Skin epidermis (tissue), 12 donors: ENCODE results near the gene SFTA2.
"Not testable (repeated sequence)": the region's sequence is repeated elsewhere in the genome, so short reads cannot be mapped to it uniquely, and the experiment has no call there.

Experiments
- H3K27ac ChIP-seq, 21 experiments: fragments of 200-600 bp; sonication (generic) in 11 of 21; one replicate each; pipeline ENCODE4 v1.5.0; 2020; ENCODE audit warnings: mild to moderate bottlenecking in 3 of 21, inconsistent platforms in 2 of 21, moderate library complexity in 2 of 21
- H3K4me3 ChIP-seq, 7 experiments: fragments of 200-600 bp; sonication (generic) in 2 of 7; one replicate each; pipeline ENCODE4 v1.5.0; 2020; ENCODE audit warnings: inconsistent platforms in 2 of 7, mild to moderate bottlenecking in 2 of 7, moderate library complexity in 1 of 7

The SFTA2 gene

GRCh38 chr6:30931969-30932645 lies at the start of gene SFTA2:
SFTA2 (minus strand) TSS chr6:30932170; CDS start chr6:30932096, 74 bp downstream.
- Histone ChIP-seq H3K4me3 (no peak within 1 kb of the TSS), H3K27ac (no peak within 1 kb of the TSS)

- Histone ChIP-seq H3K27ac (no peak overlapping the region), H3K4me3 (no peak overlapping the region)
Measured at GRCh38 chr6:30979690-30980089, 47.7 kb upstream of the SFTA2 start.

GRCh38 chr6:30979141-30979540 lies 47.2 kb upstream of the SFTA2 start:
- no peak overlapping the region for H3K4me3 ChIP-seq
- no peak overlapping the region for H3K27ac ChIP-seq

- Histone ChIP-seq H3K27ac (no peak overlapping the region), H3K4me3 (no peak overlapping the region)
Measured at GRCh38 chr6:30974490-30975252, 42.7 kb upstream of the SFTA2 start.

GRCh38 chr6:30972816-30973215 lies 40.8 kb upstream of the SFTA2 start:
- Histone ChIP-seq H3K27ac (no peak overlapping the region), H3K4me3 (no peak overlapping the region)

- no peak overlapping the region for H3K27ac ChIP-seq
- H3K4me3 ChIP-seq, result no peak overlapping the region
Measured at GRCh38 chr6:30970946-30971345, 39.0 kb upstream of the SFTA2 start.

GRCh38 chr6:30969171-30969570 lies 37.2 kb upstream of the SFTA2 start:
- H3K27ac ChIP-seq, result not testable (repeated sequence)

GRCh38 chr6:30966154-30966553 lies 34.2 kb upstream of the SFTA2 start:
- Histone ChIP-seq H3K4me3 (no peak overlapping the region), H3K27ac (no peak overlapping the region)

More at GRCh38 chr6:30969171-30969570, 37.2 kb upstream of the SFTA2 start:
- H3K4me3 ChIP-seq, result not testable (repeated sequence)

GRCh38 chr6:30965140-30965601 lies 33.2 kb upstream of the SFTA2 start:
- H3K27ac ChIP-seq, result no peak overlapping the region
- H3K4me3 ChIP-seq, result no peak overlapping the region

- Histone ChIP-seq H3K27ac (no peak overlapping the region), H3K4me3 (no peak overlapping the region)
Measured at GRCh38 chr6:30964075-30964474, 32.1 kb upstream of the SFTA2 start.

GRCh38 chr6:30963641-30964040 lies 31.7 kb upstream of the SFTA2 start:
- Histone ChIP-seq H3K4me3 (no peak overlapping the region), H3K27ac (no peak overlapping the region)

- Histone ChIP-seq H3K4me3 (no peak overlapping the region), H3K27ac (no peak overlapping the region)
Measured at GRCh38 chr6:30962716-30963115, 30.7 kb upstream of the SFTA2 start.

- Histone ChIP-seq H3K27ac (no peak overlapping the region), H3K4me3 (no peak overlapping the region)
Measured at GRCh38 chr6:30960907-30961673, 29.1 kb upstream of the SFTA2 start.

- H3K27ac ChIP-seq, result no peak overlapping the region
Measured at GRCh38 chr6:30957716-30958115, 25.7 kb upstream of the SFTA2 start.

GRCh38 chr6:30955367-30956042 lies 23.5 kb upstream of the SFTA2 start:
- Histone ChIP-seq H3K4me3 (peak overlapping the region; percentile 28 to 48 (median 38)), H3K27ac (peak overlapping the region in 20 of 21 experiments; percentile 2 to 78 (median 35))

More at GRCh38 chr6:30957716-30958115, 25.7 kb upstream of the SFTA2 start:
- H3K4me3 ChIP-seq, result no peak overlapping the region

GRCh38 chr6:30954631-30955366 lies 22.8 kb upstream of the SFTA2 start:
- Histone ChIP-seq H3K4me3 (peak overlapping the region in 6 of 7 experiments; percentile 28 to 48 (median 39)), H3K27ac (peak overlapping the region in 11 of 21 experiments; percentile 2 to 78 (median 61))

- no peak overlapping the region for H3K27ac ChIP-seq
Measured at GRCh38 chr6:30951907-30952469, 20.0 kb upstream of the SFTA2 start.

GRCh38 chr6:30948811-30949210 lies 16.8 kb upstream of the SFTA2 start:
- no peak overlapping the region for H3K27ac ChIP-seq
- no peak overlapping the region for H3K4me3 ChIP-seq

More at GRCh38 chr6:30951907-30952469, 20.0 kb upstream of the SFTA2 start:
- H3K4me3 ChIP-seq, result no peak overlapping the region

- Histone ChIP-seq H3K4me3 (no peak overlapping the region), H3K27ac (no peak overlapping the region)
Measured at GRCh38 chr6:30947231-30947630, 15.3 kb upstream of the SFTA2 start.
